Heart left ventricle (tissue), 16 donors: Measurements from ENCODE around the gene GLB1L2. TPM values are rescaled to one million over a fixed set of nuclear protein-coding genes. Genes with fewer than 3 reads are reported as not detected.

ENCODE experiments used
- ATAC-seq, 4 donors: fragments of 200-7000 bp; cut with Tn5 transposase; one replicate each; pipeline ENCODE4 v1.9.1; 2020 to 2022; ENCODE audit warnings: moderate library complexity in 4 of 4, mild to moderate bottlenecking in 3 of 4, moderate number of reproducible peaks in 1 of 4
- DNase-seq, 5 donors: peaks; one replicate each; pipeline ENCODE4 v3.0.0-alpha.2; 2020
- H3K27ac ChIP-seq, 12 donors: fragments of 200-600 bp; sonication (generic) in 4 of 12; one replicate each; pipeline versions ENCODE4 v1.5.0 to v1.8.0; 2016 to 2022; ENCODE audit warnings: mild to moderate bottlenecking in 2 of 12
- H3K27me3 ChIP-seq, 9 donors: fragments of 200-600 bp; sonication (generic) in 2 of 9; one replicate each; pipeline versions ENCODE4 v1.5.1 to v1.8.0; 2016 to 2022; ENCODE audit warnings: mild to moderate bottlenecking in 3 of 9
- H3K36me3 ChIP-seq, 9 donors: fragments of 200-600 bp; sonication (generic) in 2 of 9; one replicate each; pipeline versions ENCODE4 v1.5.0 to v1.8.0; 2018 to 2022; ENCODE audit warnings: mild to moderate bottlenecking in 2 of 9
- H3K4me1 ChIP-seq, 12 donors: fragments of 200-600 bp; sonication (generic) in 4 of 12; one replicate each; pipeline versions ENCODE4 v1.5.0 to v1.8.0; 2016 to 2022; ENCODE audit warnings: mild to moderate bottlenecking in 3 of 12
- H3K4me3 ChIP-seq, 12 donors: fragments of 200-600 bp; sonication (generic) in 4 of 12; one replicate each; pipeline versions ENCODE4 v1.5.0 to v1.8.0; 2017 to 2022; ENCODE audit warnings: mild to moderate bottlenecking in 9 of 12, moderate library complexity in 4 of 12
- H3K9me3 ChIP-seq, 12 donors: fragments of 200-600 bp; sonication (generic) in 4 of 12; one replicate each; pipeline versions ENCODE4 v1.5.0 to v1.8.0; 2016 to 2022; ENCODE audit warnings: mild to moderate bottlenecking in 1 of 12
- CTCF ChIP-seq, 12 donors: fragments of 200-600 bp; sonication (generic) in 4 of 12; IDR thresholded peaks; one replicate each; pipeline versions ENCODE4 v1.5.0 to v1.8.0; 2018 to 2022; ENCODE audit warnings: antibody characterized with exemption in 12 of 12, mild to moderate bottlenecking in 5 of 12
- POLR2A ChIP-seq, 2 donors: fragments of 450-650 bp; IDR thresholded peaks; one replicate each; pipeline ENCODE4 v1.6.1; 2017; ENCODE audit warnings: antibody characterized with exemption in 2 of 2, mild to moderate bottlenecking in 2 of 2, moderate library complexity in 2 of 2
- WGBS, 4 donors: extraction: QIAGEN DNeasy Blood & Tissue Kit in 2 of 4; methylation state at CpG; one replicate each; pipeline versions ENCODE4 v1.1.5 to v1.1.7; 2013 to 2018; 5-methylcytosine and 5-hydroxymethylcytosine counted together
- intact Hi-C, 10 donors: fragments of 100-400 bp; cut with DNase I; formaldehyde crosslinking; loops; one replicate each; pipeline versions ENCODE4 v1.11.1 to v1.14.2; 2022
- polyA plus RNA-seq, 2 donors: library from polyadenylated mRNA; stranded (reverse); fragments of 200-250 nt; gene quantifications; one replicate each; pipeline ENCODE4 v1.2.3, GENCODE V29; 2013
- total RNA-seq, 9 donors: library from RNA; depleted of rRNA in 2 of 9; stranded (reverse); fragments of >200 nt in 2 of 9; fragmentation: NEBNext Ultra II Directional in 3 of 9; extraction: Animal tissue kit (Norgen Biotek cat#: 25700) in 3 of 9; gene quantifications; one replicate each; pipeline versions ENCODE4 v1.1.0 to v1.2.4, GENCODE V29; 2016 to 2023
- donor health status: ischemic (EF 13 %, LVEDD 7.1; RV severe dilation, severe dysfunction).
- donor health status: healthy with polysubstance abuse.
- donor health status: DM: no; HTN: yes; CAD: no.
- donor health status: DM: no; HTN: no; CAD: no.
- donor health status: ischemic (EF 25% LVEDD 6.9; RV normal size, moderate dysfunction).
- donor health status: ischemic (EF 25% LVEDD 5.7; RV mildly dilated, moderate dysfunction).
- donor health status: healthy.
- donor health status: DM: yes; HTN: yes; CAD: no.
- donor health status: ischemic (EF 35%, LVEDD 5.7; RV mildly dilated, moderate dysfunction).
- donor health status: nonischemic (EF 11% LVEDD 7.7; RV severe dilation, severe dysfunction).
- donor health status: DM: yes; HTN: yes; CAD: no.
- donor health status: PGD.
- donor health status: ischemic (EF 29% LVEDD 5.4; RV normal size, mild dysfunction).
- donor health status: nonischemic (EF 23%, LVEDD 6.1; RV moderate dilation, normal function).

Gene GLB1L2
- total and polyA plus RNA-seq, 11 donors = 0.15 to 1.3 (median 0.37) TPM; not detected in 2

- Histone ChIP-seq H3K4me3 (no peak overlapping the region), H3K27ac (no peak overlapping the region), H3K27me3 (peaks cover 0 to 34% (median 4%) of the 10 kb centered on the region in 9 donors), H3K36me3 (no peaks in the 10 kb centered on the region), H3K9me3 (no peaks in the 10 kb centered on the region), H3K4me1 (no peaks in the 10 kb centered on the region)
- DNase-seq (peak in 1 of 5 donors; percentile 24), ATAC-seq (no peak)
- no peak for TF ChIP-seq CTCF (IDR thresholded peaks at IDR 0.05)
- no peak for TF ChIP-seq POLR2A (IDR thresholded peaks at IDR 0.05)
- intact Hi-C loops = no loop called here
- 73 to 84% (median 75%) methylated on average over 14 to 15 of the region's 15 CpGs for WGBS, 4 donors
Measured at GRCh38 chr11:134390706-134391569, 59.1 kb downstream of the GLB1L2 start.

GRCh38 chr11:134391656-134392055 lies 59.9 kb downstream of the GLB1L2 start:
- Histone ChIP-seq H3K4me1 (no peaks in the 10 kb centered on the region), H3K27me3 (peaks cover 0 to 34% (median 4%) of the 10 kb centered on the region in 9 donors), H3K36me3 (no peaks in the 10 kb centered on the region), H3K27ac (no peak overlapping the region), H3K4me3 (no peak overlapping the region), H3K9me3 (no peaks in the 10 kb centered on the region)
- no peak for ATAC-seq
- 78 to 86% (median 83%) methylated on average over 11 to 13 of the region's 13 CpGs for WGBS, 4 donors
- intact Hi-C loops = no loop called here
- TF ChIP-seq CTCF (IDR thresholded peaks at IDR 0.05) (no peak), POLR2A (IDR thresholded peaks at IDR 0.05) (no peak)
- peak in 1 of 5 donors; percentile 37 for DNase-seq

- Histone ChIP-seq H3K9me3 (no peaks in the 10 kb centered on the region), H3K27ac (no peak overlapping the region), H3K4me3 (no peak overlapping the region), H3K36me3 (no peaks in the 10 kb centered on the region), H3K27me3 (peaks cover 0 to 34% (median 4%) of the 10 kb centered on the region in 9 donors), H3K4me1 (no peaks in the 10 kb centered on the region)
- no peak for TF ChIP-seq CTCF (IDR thresholded peaks at IDR 0.05)
- no peak for TF ChIP-seq POLR2A (IDR thresholded peaks at IDR 0.05)
- intact Hi-C loops = no loop called here
- ATAC-seq (no peak), DNase-seq (no peak)
- WGBS, 4 donors = 78 to 86% (median 81%) methylated on average over 21 of the region's 21 CpGs
Measured at GRCh38 chr11:134392953-134393615, 61.3 kb downstream of the GLB1L2 start.

GRCh38 chr11:134393638-134394037 lies 61.9 kb downstream of the GLB1L2 start:
- no peaks in the 10 kb centered on the region for H3K36me3 ChIP-seq
- DNase-seq (peak in 1 of 5 donors; percentile 61), ATAC-seq (peak in 3 of 4 donors; percentile 40 to 60 (median 57))
- WGBS, 4 donors = 25 to 28% (median 27%) methylated on average over 14 of the region's 14 CpGs
- intact Hi-C loops = no loop called here
- no peaks in the 10 kb centered on the region for H3K4me1 ChIP-seq
- H3K27ac ChIP-seq = no peak overlapping the region
- no peak overlapping the region for H3K4me3 ChIP-seq
- no peaks in the 10 kb centered on the region for H3K9me3 ChIP-seq
- H3K27me3 ChIP-seq = peaks cover 0 to 34% (median 4%) of the 10 kb centered on the region in 9 donors
- TF ChIP-seq CTCF (IDR thresholded peaks at IDR 0.05) (peak in 5 of 12 donors; percentile 9 to 33 (median 18)), POLR2A (IDR thresholded peaks at IDR 0.05) (no peak)
